ENCODE data around the gene ATAT1. TPM values are rescaled to one million over a fixed set of nuclear protein-coding genes. Genes with fewer than 3 reads are reported as not detected.

ATAT1 gene
- total and polyA plus RNA-seq, 2 of the 13 experiments (the other 11 are each of a cell fraction or from before 2014, with no cell fraction given) = 9.2 to 23.6 TPM

GRCh38 chr6:30672445-30673253 lies 46.0 kb downstream of the ATAT1 start, which contains the start of gene DHX16 (continued):
- TF ChIP-seq ZNF574 (CRISPR knock-in tag; IDR thresholded peaks at IDR 0.05) (peak; percentile 98), ZNF530 (CRISPR knock-in tag; IDR thresholded peaks at IDR 0.05; ENCODE audit: low read depth) (0 out of 2 replicates have a peak, but pooled peaks have one; percentile 47), MYNN (CRISPR knock-in tag; IDR thresholded peaks at IDR 0.05; ENCODE audit: low read depth) (no peak; the same call in 1 of the 2 replicates), BRD4 (CRISPR knock-in tag; IDR thresholded peaks at IDR 0.05) (peak; percentile 49; the same call in 1 of the 2 replicates), TFE3 (CRISPR knock-in tag; IDR thresholded peaks at IDR 0.05) (peak; percentile 11), ZNF770 (CRISPR knock-in tag; IDR thresholded peaks at IDR 0.05) (peak; percentile 75), KDM5A (IDR thresholded peaks at IDR 0.05; ENCODE audit: borderline replicate concordance, low read length) (peak; percentile 99), EP300 (IDR thresholded peaks at IDR 0.05; ENCODE audit: low read depth in 2 of 2, low read length in 2 of 2) (peak in 1 of 2 experiments; percentile 53; a peak in 3 of 4 replicates), EP300 (CRISPR knock-in tag; IDR thresholded peaks at IDR 0.05; ENCODE audit: borderline replicate concordance) (no peak; the same call in 1 of the 2 replicates), ELK4 (CRISPR knock-in tag; IDR thresholded peaks at IDR 0.05; ENCODE audit: borderline replicate concordance) (no peak), FOXO1 (CRISPR knock-in tag; IDR thresholded peaks at IDR 0.05) (peak; percentile 48; the same call in 1 of the 2 replicates), XRCC5 (optimal IDR thresholded peaks at IDR 0.05; ENCODE audit: low read length) (peak; percentile 94), CREBL2 (CRISPR knock-in tag; IDR thresholded peaks at IDR 0.05; ENCODE audit: borderline replicate concordance) (0 out of 2 replicates have a peak, but pooled peaks have one; percentile 61), KDM4B (CRISPR knock-in tag; IDR thresholded peaks at IDR 0.05) (peak; percentile 82; the same call in 1 of the 2 replicates), AGO2 (optimal IDR thresholded peaks at IDR 0.05; ENCODE audit: low read depth, low read length) (peak; percentile 67), STAT6 (CRISPR knock-in tag; IDR thresholded peaks at IDR 0.05; ENCODE audit: borderline replicate concordance) (no peak)
